Gastrocnemius medialis (tissue), 4 donors: ENCODE measurements around the gene RBM33. TPM values are rescaled to one million over a fixed set of nuclear protein-coding genes. Genes with fewer than 3 reads are reported as not detected.

Experiments used
- ATAC-seq, 2 donors: fragments of 150-250 bp; one replicate each; pipeline ENCODE4 v1.9.1; 2016
- DNase-seq, 2 donors: peaks; one replicate each; pipeline ENCODE4 v3.0.0-alpha.2; 2019
- H3K27ac ChIP-seq, 4 donors: fragments of 200-600 bp; sonication (generic); 1 replicate in 1 of 4; 2 replicates in 3 of 4; pipeline ENCODE4 v1.5.1; 2016 to 2018; ENCODE audit warnings: mild to moderate bottlenecking in 2 of 4, moderate library complexity in 1 of 4
- H3K27me3 ChIP-seq, 3 donors: fragments of 200-600 bp; sonication (generic) in 2 of 3; 1 replicate in 1 of 3; 2 replicates in 2 of 3; pipeline versions ENCODE4 v1.5.1 to v1.6.0; 2016 to 2019; ENCODE audit warnings: mild to moderate bottlenecking in 1 of 3, moderate library complexity in 1 of 3
- H3K36me3 ChIP-seq, 2 donors: fragments of 200-600 bp; sonication (generic) in 1 of 2; one replicate each; pipeline ENCODE4 v1.5.1; 2017 to 2018
- H3K4me1 ChIP-seq, 2 donors: fragments of 200-600 bp; sonication (generic) in 1 of 2; one replicate each; pipeline ENCODE4 v1.5.1; 2016 to 2017; ENCODE audit warnings: mild to moderate bottlenecking in 2 of 2
- H3K4me3 ChIP-seq, 4 donors: fragments of 200-600 bp; sonication (generic) in 3 of 4; 1 replicate in 1 of 4; 2 replicates in 3 of 4; pipeline ENCODE4 v1.5.1; 2016 to 2019; ENCODE audit warnings: mild to moderate bottlenecking in 2 of 4
- H3K9me3 ChIP-seq, 3 donors: fragments of 200-600 bp; sonication (generic) in 2 of 3; 1 replicate in 1 of 3; 2 replicates in 2 of 3; pipeline ENCODE4 v1.5.1; 2016 to 2019
- POLR2A ChIP-seq, 2 donors: fragments of 450-650 bp; IDR thresholded peaks; one replicate each; pipeline ENCODE4 v1.6.1; 2017; ENCODE audit warnings: antibody characterized with exemption in 2 of 2, mild to moderate bottlenecking in 2 of 2, moderate library complexity in 2 of 2
- in situ Hi-C, 4 donors: fragments of 200-750 bp; cut with MboI; loops; one replicate each; pipeline versions ENCODE4 v1.15.0 to v1.8.0; 2017; ENCODE audit warnings: low sequenced_read_pairs in 4 of 4
- intact Hi-C: fragments of 100-400 bp; cut with DNase I; formaldehyde crosslinking; loops from one replicate; pipeline ENCODE4 v1.15.1; 2023; ENCODE audit warnings: low total_unique reads
- total RNA-seq, 4 donors: library from RNA; depleted of rRNA; stranded (reverse); fragments of >200 nt; gene quantifications; one replicate each; pipeline versions ENCODE4 v1.1.0 to v1.2.3, GENCODE V29; 2016
- TF ChIP-seq, protein P1 (sequence below), 5 experiments: fragments of 450-650 bp in 3 of 5; fragments of 200-600 bp in 2 of 5; sonication (generic) in 2 of 5; IDR thresholded peaks in 4 of 5; conservative IDR thresholded peaks in 1 of 5; 1 replicate in 4 of 5; 2 replicates in 1 of 5; pipeline ENCODE4 v1.5.1; 2016 to 2019; ENCODE audit warnings: antibody characterized with exemption in 5 of 5, mild to moderate bottlenecking in 3 of 5, moderate library complexity in 3 of 5

Gene RBM33
- total RNA-seq, 4 donors from 2014 or later = 16.6 to 30.0 (median 28.1) TPM

DNA sequence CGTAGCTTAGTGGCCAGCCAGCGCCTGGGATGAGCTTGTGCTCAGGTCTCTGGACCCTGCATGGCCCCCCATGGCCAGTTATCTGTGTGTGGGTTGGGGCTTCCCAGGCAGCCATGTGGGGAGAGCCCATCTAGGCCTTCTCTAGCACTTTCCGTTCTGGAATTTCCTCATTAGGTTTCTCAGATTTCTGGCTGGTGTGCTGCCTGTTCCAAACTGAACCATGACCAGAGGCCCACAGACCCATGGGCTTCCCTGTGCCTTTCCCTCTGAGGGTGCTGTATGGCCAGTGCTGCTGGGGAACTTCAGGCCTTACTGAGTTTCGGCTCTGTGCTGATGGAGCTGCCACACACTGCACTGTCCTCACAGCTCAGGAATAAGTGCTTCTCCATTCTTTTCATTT is 117.6 kb downstream of the RBM33 start:
- ATAC-seq = no peak
- Histone ChIP-seq H3K27ac (peak overlapping the region in 3 of 4 donors; percentile 20 to 67 (median 32)), H3K4me3 (no peak overlapping the region), H3K27me3 (no peaks in the 10 kb centered on the region), H3K9me3 (no peaks in the 10 kb centered on the region), H3K36me3 (peaks cover 0 to 23% of the 10 kb centered on the region in 2 donors), H3K4me1 (peaks cover 19 to 28% of the 10 kb centered on the region in 2 donors)
- TF ChIP-seq, protein P1, sequence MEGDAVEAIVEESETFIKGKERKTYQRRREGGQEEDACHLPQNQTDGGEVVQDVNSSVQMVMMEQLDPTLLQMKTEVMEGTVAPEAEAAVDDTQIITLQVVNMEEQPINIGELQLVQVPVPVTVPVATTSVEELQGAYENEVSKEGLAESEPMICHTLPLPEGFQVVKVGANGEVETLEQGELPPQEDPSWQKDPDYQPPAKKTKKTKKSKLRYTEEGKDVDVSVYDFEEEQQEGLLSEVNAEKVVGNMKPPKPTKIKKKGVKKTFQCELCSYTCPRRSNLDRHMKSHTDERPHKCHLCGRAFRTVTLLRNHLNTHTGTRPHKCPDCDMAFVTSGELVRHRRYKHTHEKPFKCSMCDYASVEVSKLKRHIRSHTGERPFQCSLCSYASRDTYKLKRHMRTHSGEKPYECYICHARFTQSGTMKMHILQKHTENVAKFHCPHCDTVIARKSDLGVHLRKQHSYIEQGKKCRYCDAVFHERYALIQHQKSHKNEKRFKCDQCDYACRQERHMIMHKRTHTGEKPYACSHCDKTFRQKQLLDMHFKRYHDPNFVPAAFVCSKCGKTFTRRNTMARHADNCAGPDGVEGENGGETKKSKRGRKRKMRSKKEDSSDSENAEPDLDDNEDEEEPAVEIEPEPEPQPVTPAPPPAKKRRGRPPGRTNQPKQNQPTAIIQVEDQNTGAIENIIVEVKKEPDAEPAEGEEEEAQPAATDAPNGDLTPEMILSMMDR (IDR thresholded peaks at IDR 0.05 in 4 of 5, conservative IDR thresholded peaks at IDR 0.05 in 1 of 5) = no peak
- TF ChIP-seq POLR2A (IDR thresholded peaks at IDR 0.05) = no peak
- in situ Hi-C loops (loop anchor here in 1 of 4 donors (25.0 kb wide), 1 partner anchor 825 kb away; no protein-coding TSS in a partner anchor), intact Hi-C loops (loop anchor here (10.0 kb wide), 1 partner anchor 837 kb away; no protein-coding TSS in a partner anchor)
- DNase-seq = no peak

- Histone ChIP-seq H3K4me3 (no peak overlapping the region), H3K27me3 (no peaks in the 10 kb centered on the region), H3K36me3 (peaks cover 0 to 29% of the 10 kb centered on the region in 2 donors), H3K4me1 (peaks cover 19 to 28% of the 10 kb centered on the region in 2 donors), H3K9me3 (no peaks in the 10 kb centered on the region), H3K27ac (peak overlapping the region; percentile 32 to 67 (median 42))
- ATAC-seq (peak; percentile 72 to 87), DNase-seq (peak in 1 of 2 donors; percentile 39)
- intact Hi-C loops (loop anchor here (10.0 kb wide), 1 partner anchor 838 kb away; no protein-coding TSS in a partner anchor), in situ Hi-C loops (loop anchor here in 1 of 4 donors (25.0 kb wide), 1 partner anchor 825 kb away; no protein-coding TSS in a partner anchor)
- TF ChIP-seq, protein P1 (IDR thresholded peaks at IDR 0.05 in 4 of 5, conservative IDR thresholded peaks at IDR 0.05 in 1 of 5) = no peak
- TF ChIP-seq POLR2A (IDR thresholded peaks at IDR 0.05) = no peak
These were observed 118.2 kb downstream of the RBM33 start for GRCh38 chr7:155762655-155763054.

GRCh38 chr7:155763122-155763521 is 118.7 kb downstream of the RBM33 start:
- DNase-seq (no peak), ATAC-seq (no peak)
- TF ChIP-seq, protein P1 (IDR thresholded peaks at IDR 0.05 in 4 of 5, conservative IDR thresholded peaks at IDR 0.05 in 1 of 5) = no peak
- no peak for TF ChIP-seq POLR2A (IDR thresholded peaks at IDR 0.05)
- H3K4me3 ChIP-seq = no peak overlapping the region
- H3K36me3 ChIP-seq = peaks cover 0 to 29% of the 10 kb centered on the region in 2 donors
- in situ Hi-C loops = loop anchor here in 1 of 4 donors (25.0 kb wide), 1 partner anchor 826 kb away; no protein-coding TSS in a partner anchor
- no peaks in the 10 kb centered on the region for H3K27me3 ChIP-seq
- intact Hi-C loops = loop anchor here (10.0 kb wide), 1 partner anchor 838 kb away; no protein-coding TSS in a partner anchor
- H3K4me1 ChIP-seq = peaks cover 19 to 28% of the 10 kb centered on the region in 2 donors
- no peaks in the 10 kb centered on the region for H3K9me3 ChIP-seq
- H3K27ac ChIP-seq = peak overlapping the region; percentile 32 to 67 (median 42)

- H3K9me3 ChIP-seq = no peaks in the 10 kb centered on the region
- in situ Hi-C loops (loop anchor here in 1 of 4 donors (25.0 kb wide), 1 partner anchor 827 kb away; no protein-coding TSS in a partner anchor), intact Hi-C loops (loop anchor here (10.0 kb wide), 1 partner anchor 839 kb away; no protein-coding TSS in a partner anchor)
- H3K4me1 ChIP-seq = peaks cover 19 to 28% of the 10 kb centered on the region in 2 donors
- peaks cover 0 to 29% of the 10 kb centered on the region in 2 donors for H3K36me3 ChIP-seq
- peak overlapping the region; percentile 20 to 52 (median 48) for H3K27ac ChIP-seq
- no peak for DNase-seq
- TF ChIP-seq, protein P1 (IDR thresholded peaks at IDR 0.05 in 4 of 5, conservative IDR thresholded peaks at IDR 0.05 in 1 of 5) = no peak
- no peak for TF ChIP-seq POLR2A (IDR thresholded peaks at IDR 0.05)
- ATAC-seq = peak in 1 of 2 donors; percentile 11
- no peaks in the 10 kb centered on the region for H3K27me3 ChIP-seq
- H3K4me3 ChIP-seq = no peak overlapping the region
These were observed 119.4 kb downstream of the RBM33 start for GRCh38 chr7:155763691-155764437.
